ENCODE measurements around the gene INPP4B.
"Not testable (repeated sequence)": the region's sequence is repeated elsewhere in the genome, so short reads cannot be mapped to it uniquely, and the experiment has no call there.

Gene INPP4B

DNA sequence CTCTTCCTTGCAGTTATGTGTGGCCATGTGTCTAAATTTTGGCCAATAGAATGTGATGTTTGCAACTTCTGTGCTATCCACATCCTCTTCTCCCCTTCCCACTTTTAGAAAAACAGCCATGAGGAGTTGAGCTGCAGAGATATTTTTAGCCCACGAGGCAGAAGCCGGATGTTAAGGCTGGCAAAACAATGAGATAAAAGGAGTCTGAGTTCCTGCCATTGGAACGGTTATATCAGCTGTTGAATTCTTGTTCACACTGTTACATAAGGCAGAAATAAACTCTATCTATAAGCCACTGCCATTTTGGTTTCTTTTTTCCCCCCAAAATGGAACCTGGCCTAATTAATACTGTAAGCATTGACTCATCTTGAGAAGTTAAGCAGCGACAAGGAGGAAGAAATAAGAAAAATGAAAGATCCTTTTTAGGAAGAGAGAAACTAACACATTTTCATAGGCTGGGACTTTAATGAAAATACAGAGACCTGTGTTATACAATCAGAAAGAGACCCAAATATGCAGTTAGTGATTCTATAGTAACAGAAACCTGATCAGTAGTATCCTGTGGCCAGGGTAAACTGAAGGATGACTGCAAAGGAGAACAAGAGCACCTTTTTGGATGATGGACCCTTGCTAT lies 200.5 kb downstream of the INPP4B start:
- H3K36me3 ChIP-seq (ENCODE audit: control insufficient read depth in 1 of 2, insufficient read depth in 2 of 2, low read depth in 1 of 2, low read length in 2 of 2): no peaks in the 10 kb centered on the region
- H3K18ac ChIP-seq (ENCODE audit: low read depth in 1 of 2, low read length in 2 of 2): no peak overlapping the region
- H3K27ac ChIP-seq (ENCODE audit: low read length, poor library complexity, severe bottlenecking): no peak overlapping the region
- no peaks in the 10 kb centered on the region for H3K79me1 ChIP-seq (replicated peaks; ENCODE audit: low read length, poor library complexity, severe bottlenecking)
- no peak overlapping the region for H2BK15ac ChIP-seq (ENCODE audit: low read depth, poor library complexity, severe bottlenecking)
- H2AFZ ChIP-seq (ENCODE audit: low read depth, low read length): no peak overlapping the region
- H2BK5ac ChIP-seq (ENCODE audit: low read depth, low read length, poor library complexity, severe bottlenecking): no peak overlapping the region
- no peak overlapping the region for H2BK12ac ChIP-seq (ENCODE audit: low read length in 2 of 2)
- H3K27me3 ChIP-seq (ENCODE audit: control insufficient read depth in 1 of 2, insufficient read depth in 1 of 2, low read length in 2 of 2): no peaks in the 10 kb centered on the region
- H4K91ac ChIP-seq (ENCODE audit: low read length): no peak overlapping the region
- H3K4me2 ChIP-seq (ENCODE audit: low read length, poor library complexity, severe bottlenecking): no peak overlapping the region
- no peak overlapping the region for H3K4me3 ChIP-seq (ENCODE audit: insufficient read depth in 1 of 2, low read depth in 1 of 2, low read length in 2 of 2)
- H3K9ac ChIP-seq (ENCODE audit: low read length): no peak overlapping the region
- no peak for DNase-seq
- H3K23ac ChIP-seq (ENCODE audit: low read length in 2 of 2): no peak overlapping the region
- no peak overlapping the region for H2BK120ac ChIP-seq (ENCODE audit: low read depth, low read length)
- 20% methylated on average over 1 of the region's 4 CpGs for WGBS
- no peak overlapping the region for H3K4ac ChIP-seq (ENCODE audit: low read depth in 1 of 2, low read length in 2 of 2)
- H3K9me3 ChIP-seq (ENCODE audit: control insufficient read depth, low read length): peaks cover 10% of the 10 kb centered on the region
- no peak overlapping the region for H4K8ac ChIP-seq (ENCODE audit: low read length)
- no peaks in the 10 kb centered on the region for H3K4me1 ChIP-seq (ENCODE audit: control insufficient read depth, insufficient read depth, low read depth, low read length)
- H2AK5ac ChIP-seq (ENCODE audit: low read length, severe bottlenecking): no peak overlapping the region
- no peak overlapping the region for H3K14ac ChIP-seq (ENCODE audit: low read length in 2 of 2)

DNA sequence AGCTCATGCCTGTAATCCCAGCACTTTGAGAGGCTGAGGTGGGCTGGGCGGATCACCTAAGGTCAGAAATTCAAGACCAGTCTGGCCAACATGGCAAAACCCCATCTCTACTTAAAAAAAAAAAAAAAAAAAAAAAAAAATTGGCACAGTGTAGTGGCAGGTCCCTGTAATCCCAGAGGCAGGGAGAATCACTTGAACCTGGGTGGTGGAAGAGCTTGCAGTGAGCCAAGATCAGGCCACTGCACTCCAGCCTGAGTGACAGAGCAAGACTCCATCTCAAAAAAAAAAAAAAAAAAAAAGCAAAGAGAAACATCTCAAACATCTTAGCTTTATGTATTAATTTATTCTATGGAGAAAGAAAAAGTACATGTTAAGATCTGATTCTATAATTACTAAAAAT lies 201.5 kb downstream of the INPP4B start:
- not testable (repeated sequence) for H3K4me2 ChIP-seq (ENCODE audit: low read length, poor library complexity, severe bottlenecking); H4K8ac ChIP-seq (ENCODE audit: low read length); H2BK12ac ChIP-seq (ENCODE audit: low read length in 2 of 2); H3K9ac ChIP-seq (ENCODE audit: low read length); H2BK5ac ChIP-seq (ENCODE audit: low read depth, low read length, poor library complexity, severe bottlenecking); H3K27ac ChIP-seq (ENCODE audit: low read length, poor library complexity, severe bottlenecking); H3K4me3 ChIP-seq (ENCODE audit: insufficient read depth in 1 of 2, low read depth in 1 of 2, low read length in 2 of 2); H2BK120ac ChIP-seq (ENCODE audit: low read depth, low read length); H4K91ac ChIP-seq (ENCODE audit: low read length); H3K27me3 ChIP-seq (ENCODE audit: control insufficient read depth in 1 of 2, insufficient read depth in 1 of 2, low read length in 2 of 2); DNase-seq; H3K79me1 ChIP-seq (replicated peaks; ENCODE audit: low read length, poor library complexity, severe bottlenecking); H3K23ac ChIP-seq (ENCODE audit: low read length in 2 of 2); H3K4me1 ChIP-seq (ENCODE audit: control insufficient read depth, insufficient read depth, low read depth, low read length); H3K36me3 ChIP-seq (ENCODE audit: control insufficient read depth in 1 of 2, insufficient read depth in 2 of 2, low read depth in 1 of 2, low read length in 2 of 2); H2AFZ ChIP-seq (ENCODE audit: low read depth, low read length); H2BK15ac ChIP-seq (ENCODE audit: low read depth, poor library complexity, severe bottlenecking); H3K18ac ChIP-seq (ENCODE audit: low read depth in 1 of 2, low read length in 2 of 2); H3K14ac ChIP-seq (ENCODE audit: low read length in 2 of 2); H3K4ac ChIP-seq (ENCODE audit: low read depth in 1 of 2, low read length in 2 of 2); H2AK5ac ChIP-seq (ENCODE audit: low read length, severe bottlenecking)
- peaks cover 13% of the 10 kb centered on the region for H3K9me3 ChIP-seq (ENCODE audit: control insufficient read depth, low read length)
- WGBS: no CpG with 5 or more reads among the region's 1 CpG

DNA sequence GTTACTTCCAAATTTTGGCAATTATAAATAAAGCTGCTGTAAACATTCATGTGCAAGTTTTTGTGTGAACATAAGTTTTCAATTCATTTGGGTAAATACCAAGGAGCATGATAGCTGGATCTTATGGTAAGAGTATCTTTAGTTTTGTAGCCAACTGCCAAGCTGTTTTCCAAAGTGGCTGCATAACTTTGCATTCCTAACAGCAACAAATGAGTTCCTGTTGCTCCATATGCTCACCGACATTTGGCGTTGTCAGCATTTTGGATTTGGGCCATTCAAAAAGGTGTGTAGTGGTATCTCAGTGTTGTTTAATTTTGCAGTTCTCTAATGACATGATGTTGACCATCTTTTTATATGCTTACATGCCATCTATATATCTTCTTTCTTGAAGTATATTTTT lies 208.5 kb downstream of the INPP4B start:
- Histone ChIP-seq H2BK12ac (ENCODE audit: low read length in 2 of 2) (no peak overlapping the region), H3K79me1 (replicated peaks; ENCODE audit: low read length, poor library complexity, severe bottlenecking) (no peaks in the 10 kb centered on the region), H2BK15ac (ENCODE audit: low read depth, poor library complexity, severe bottlenecking) (no peak overlapping the region), H3K27ac (ENCODE audit: low read length, poor library complexity, severe bottlenecking) (no peak overlapping the region), H3K4ac (ENCODE audit: low read depth in 1 of 2, low read length in 2 of 2) (no peak overlapping the region), H2BK120ac (ENCODE audit: low read depth, low read length) (no peak overlapping the region), H3K23ac (ENCODE audit: low read length in 2 of 2) (no peak overlapping the region), H4K91ac (ENCODE audit: low read length) (no peak overlapping the region), H3K27me3 (ENCODE audit: control insufficient read depth in 1 of 2, insufficient read depth in 1 of 2, low read length in 2 of 2) (no peaks in the 10 kb centered on the region), H2AK5ac (ENCODE audit: low read length, severe bottlenecking) (no peak overlapping the region), H4K8ac (ENCODE audit: low read length) (no peak overlapping the region), H3K4me1 (ENCODE audit: control insufficient read depth, insufficient read depth, low read depth, low read length) (no peaks in the 10 kb centered on the region), H3K36me3 (ENCODE audit: control insufficient read depth in 1 of 2, insufficient read depth in 2 of 2, low read depth in 1 of 2, low read length in 2 of 2) (no peaks in the 10 kb centered on the region), H3K9me3 (ENCODE audit: control insufficient read depth, low read length) (peaks cover 6% of the 10 kb centered on the region), H3K9ac (ENCODE audit: low read length) (no peak overlapping the region), H2BK5ac (ENCODE audit: low read depth, low read length, poor library complexity, severe bottlenecking) (no peak overlapping the region), H3K18ac (ENCODE audit: low read depth in 1 of 2, low read length in 2 of 2) (no peak overlapping the region), H3K4me3 (ENCODE audit: insufficient read depth in 1 of 2, low read depth in 1 of 2, low read length in 2 of 2) (no peak overlapping the region), H2AFZ (ENCODE audit: low read depth, low read length) (no peak overlapping the region), H3K14ac (ENCODE audit: low read length in 2 of 2) (no peak overlapping the region), H3K4me2 (ENCODE audit: low read length, poor library complexity, severe bottlenecking) (no peak overlapping the region)
- no peak for DNase-seq
- no CpG with 5 or more reads among the region's 2 CpGs for WGBS

DNA sequence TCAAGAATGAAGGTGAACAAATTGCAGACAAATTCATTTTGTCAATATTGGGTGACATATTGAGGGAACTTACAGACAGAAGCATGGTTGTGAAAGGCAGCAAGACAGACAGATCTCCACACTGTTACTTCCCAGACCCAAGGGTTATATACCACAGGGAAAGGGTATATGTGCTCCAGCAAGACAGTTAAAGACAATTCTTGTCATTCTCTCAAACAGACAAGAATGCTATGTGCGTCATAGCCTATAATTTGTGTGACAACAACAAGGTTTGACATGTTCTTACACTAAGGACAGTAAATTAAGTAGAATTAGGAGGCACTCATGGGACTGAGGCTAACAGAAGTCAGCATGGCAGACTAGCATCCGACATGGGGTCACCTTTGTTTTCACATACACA lies 214.3 kb downstream of the INPP4B start:
- Histone ChIP-seq H2AFZ (ENCODE audit: low read depth, low read length) (no peak overlapping the region), H3K4me3 (ENCODE audit: insufficient read depth in 1 of 2, low read depth in 1 of 2, low read length in 2 of 2) (no peak overlapping the region), H3K79me1 (replicated peaks; ENCODE audit: low read length, poor library complexity, severe bottlenecking) (no peaks in the 10 kb centered on the region), H3K4ac (ENCODE audit: low read depth in 1 of 2, low read length in 2 of 2) (no peak overlapping the region), H3K27ac (ENCODE audit: low read length, poor library complexity, severe bottlenecking) (no peak overlapping the region), H2BK120ac (ENCODE audit: low read depth, low read length) (no peak overlapping the region), H3K9me3 (ENCODE audit: control insufficient read depth, low read length) (peaks cover 13% of the 10 kb centered on the region), H3K18ac (ENCODE audit: low read depth in 1 of 2, low read length in 2 of 2) (no peak overlapping the region), H2AK5ac (ENCODE audit: low read length, severe bottlenecking) (no peak overlapping the region), H2BK15ac (ENCODE audit: low read depth, poor library complexity, severe bottlenecking) (no peak overlapping the region), H4K91ac (ENCODE audit: low read length) (no peak overlapping the region), H3K36me3 (ENCODE audit: control insufficient read depth in 1 of 2, insufficient read depth in 2 of 2, low read depth in 1 of 2, low read length in 2 of 2) (no peaks in the 10 kb centered on the region), H2BK12ac (ENCODE audit: low read length in 2 of 2) (no peak overlapping the region), H4K8ac (ENCODE audit: low read length) (no peak overlapping the region), H3K14ac (ENCODE audit: low read length in 2 of 2) (no peak overlapping the region), H3K23ac (ENCODE audit: low read length in 2 of 2) (no peak overlapping the region), H3K9ac (ENCODE audit: low read length) (no peak overlapping the region), H2BK5ac (ENCODE audit: low read depth, low read length, poor library complexity, severe bottlenecking) (no peak overlapping the region), H3K27me3 (ENCODE audit: control insufficient read depth in 1 of 2, insufficient read depth in 1 of 2, low read length in 2 of 2) (no peaks in the 10 kb centered on the region), H3K4me2 (ENCODE audit: low read length, poor library complexity, severe bottlenecking) (no peak overlapping the region), H3K4me1 (ENCODE audit: control insufficient read depth, insufficient read depth, low read depth, low read length) (no peaks in the 10 kb centered on the region)
- whole genome bisulfite sequencing: 82% methylated on average over 1 of the region's 2 CpGs
- no peak for DNase-seq

Data from mesenchymal stem cell (in vitro differentiated cells and primary cell).